GM12878 (cell line): Measurements from ENCODE around the gene GDE1.

Source experiments
- CTCF ChIP-seq, 3 experiments: IDR thresholded peaks in 2 of 3; conservative IDR thresholded peaks in 1 of 3; 2 replicates each; pipeline ENCODE4 v1.5.1; 2011; ENCODE audit warnings: low read depth in 3 of 3, low read length in 3 of 3, mild to moderate bottlenecking in 3 of 3, control low read depth in 2 of 3, moderate library complexity in 2 of 3, inconsistent platforms in 1 of 3, mixed read lengths in 1 of 3; ENCODE audit not compliant: control insufficient read depth in 2 of 3, insufficient read depth in 1 of 3; ENCODE audit errors: extremely low read depth in 1 of 3
- EZH2 ChIP-seq: IDR thresholded peaks from 2 replicates; pipeline ENCODE4 v1.6.1; 2012; ENCODE audit warnings: low read depth, mild to moderate bottlenecking, control low read depth, inconsistent platforms, low read length, borderline replicate concordance; ENCODE audit not compliant: control insufficient read depth

GRCh38 chr16:19479302-19479721, 42.6 kb downstream of the GDE1 start:
- TF ChIP-seq CTCF (IDR thresholded peaks at IDR 0.05 in 2 of 3, conservative IDR thresholded peaks at IDR 0.05 in 1 of 3; ENCODE audit: control insufficient read depth in 2 of 3, extremely low read depth in 1 of 3, insufficient read depth in 1 of 3, low read depth in 3 of 3, low read length in 3 of 3) (no peak), EZH2 (no peak)
